Renal cortical epithelial cell (primary cell): ENCODE measurements around the gene USP37. TPM values are rescaled to one million over a fixed set of nuclear protein-coding genes. Genes with fewer than 3 reads are reported as not detected.
A peak's percentile ranks its signal among the peaks of the same experiment; 100 is the strongest.
"Not testable (repeated sequence)": the region's sequence is repeated elsewhere in the genome, so short reads cannot be mapped to it uniquely, and the experiment has no call there.

ENCODE experiments used
- DNase-seq: peaks from one replicate; pipeline ENCODE4 v3.0.0-alpha.2; 2011; ENCODE audit warnings: low read depth
- total RNA-seq: library from RNA; depleted of rRNA; stranded (reverse); fragments of >200 nt; gene quantifications from 2 replicates; pipeline ENCODE4 v1.2.3, GENCODE V29; 2014

Gene USP37
- total RNA-seq, 1 donor from 2014 or later: 12.2 TPM

DNA sequence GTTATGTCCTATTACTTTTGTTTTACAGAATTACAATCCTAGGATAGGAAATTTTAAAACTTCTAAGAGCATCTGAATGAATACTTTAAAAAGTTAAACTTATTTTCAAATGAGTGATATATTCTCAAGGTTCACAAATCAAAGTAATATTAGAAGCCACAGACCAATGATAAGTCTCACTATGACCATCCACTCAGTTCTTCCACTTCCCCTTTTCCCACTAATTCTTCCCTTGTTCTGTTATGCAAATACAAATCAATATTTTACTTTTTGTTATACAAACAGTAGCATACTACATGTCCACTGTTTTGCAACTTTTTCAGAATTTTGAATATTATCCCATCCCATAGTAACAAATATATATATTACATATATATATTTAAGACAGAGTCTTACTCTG is 20.2 kb downstream of the USP37 start:
- DNase-seq: no peak

DNA sequence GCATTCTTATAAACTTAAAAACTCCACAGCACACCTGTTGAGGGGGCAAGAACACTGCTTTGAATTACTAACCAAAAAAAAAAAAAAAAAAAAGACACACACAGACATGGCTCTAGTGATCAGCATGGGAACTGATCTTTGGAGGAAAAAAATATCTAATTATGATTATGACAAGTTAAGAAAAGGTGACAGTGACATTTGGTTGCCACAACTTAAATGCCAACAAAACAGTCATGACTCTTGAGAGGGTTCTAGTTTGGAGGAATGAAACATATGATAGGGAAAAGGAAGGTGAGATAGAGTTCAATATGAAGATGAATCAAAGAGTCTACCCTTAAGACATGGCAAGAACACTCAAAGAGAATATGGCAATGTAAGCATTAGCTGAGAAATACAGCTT is 20.6 kb downstream of the USP37 start:
- no peak for DNase-seq

DNA sequence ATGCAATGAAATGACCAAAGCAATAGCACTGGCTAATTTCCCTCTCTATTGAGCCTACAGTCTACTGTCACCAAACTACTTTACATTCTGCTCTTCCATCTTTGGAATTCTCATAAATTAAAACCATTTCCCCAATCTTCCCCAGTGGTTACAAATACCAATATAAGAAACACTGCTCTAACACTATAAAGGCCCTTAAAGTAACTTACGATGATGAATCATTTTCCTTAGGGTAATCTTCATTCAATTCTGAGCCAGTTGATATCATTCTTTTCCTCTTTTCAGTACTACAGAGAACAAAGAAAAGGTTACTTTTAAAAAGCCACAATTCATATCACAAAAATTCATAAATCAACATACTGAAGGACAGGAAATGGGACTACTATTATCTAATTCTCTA is 22.1 kb downstream of the USP37 start:
- no peak for DNase-seq

DNA sequence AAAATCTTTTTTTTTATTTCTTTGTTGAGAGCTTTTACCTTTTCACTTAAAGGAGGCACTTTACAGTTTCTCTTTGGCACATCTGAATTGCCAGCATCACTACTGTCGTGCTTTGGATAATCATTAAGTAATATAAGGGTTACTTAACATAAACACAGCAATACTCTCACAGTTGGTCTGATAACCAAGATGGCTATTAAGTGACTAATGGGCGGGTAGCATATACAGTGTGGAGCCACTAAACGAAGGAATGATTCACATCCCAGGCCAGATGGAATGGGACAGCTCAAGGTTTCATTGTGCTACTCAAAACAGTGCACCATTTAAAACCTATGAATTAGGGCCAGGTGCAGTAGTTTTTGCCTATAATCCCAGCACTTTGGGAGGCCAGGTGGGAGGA is 28.1 kb downstream of the USP37 start:
- no peak for DNase-seq

GRCh38 chr2:218536804-218537494 is 31.2 kb downstream of the USP37 start:
- DNase-seq: peak; percentile 48

DNA sequence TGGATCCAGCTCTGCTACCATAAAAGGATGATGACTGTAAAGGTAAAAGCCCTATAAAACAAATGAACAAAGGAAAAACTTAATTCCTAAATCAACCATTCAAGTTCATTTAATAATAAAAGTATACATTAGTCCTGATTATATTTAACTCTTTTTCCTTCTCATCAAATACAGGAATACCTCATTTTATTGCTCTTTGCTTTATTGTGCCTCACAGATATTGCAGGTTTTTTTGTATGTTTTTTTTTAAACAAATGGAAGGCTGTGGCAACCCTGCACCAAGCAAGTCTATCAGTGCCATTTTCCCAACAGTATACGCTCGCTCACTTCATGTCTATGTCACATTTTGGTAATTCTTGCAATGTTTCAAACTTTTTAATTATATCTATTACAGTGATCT is 38.2 kb downstream of the USP37 start:
- no peak for DNase-seq

- DNase-seq: not testable (repeated sequence)
Observed at GRCh38 chr2:218528409-218528808, 39.7 kb downstream of the USP37 start.

DNA sequence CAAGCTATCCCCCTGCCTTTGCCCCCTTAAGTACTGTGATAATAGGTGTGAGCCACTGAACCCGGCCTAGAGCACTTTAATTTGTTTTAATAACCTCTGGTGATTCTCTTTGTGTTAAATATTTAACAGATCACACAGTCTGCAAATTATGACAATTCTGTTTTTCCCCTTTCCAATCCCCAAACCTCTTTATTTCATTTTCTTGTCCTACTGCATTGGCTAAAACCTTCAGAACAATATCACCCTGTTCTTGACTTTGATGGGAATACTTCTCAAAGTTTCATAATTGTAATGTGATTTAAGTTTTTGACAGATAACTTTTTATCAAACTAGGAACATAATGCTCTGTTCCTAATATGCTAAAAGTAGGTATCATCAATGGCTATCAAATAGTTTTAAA is 44.5 kb downstream of the USP37 start:
- no peak for DNase-seq

- no peak for DNase-seq
Observed at GRCh38 chr2:218518876-218519275, 49.3 kb downstream of the USP37 start.

DNA sequence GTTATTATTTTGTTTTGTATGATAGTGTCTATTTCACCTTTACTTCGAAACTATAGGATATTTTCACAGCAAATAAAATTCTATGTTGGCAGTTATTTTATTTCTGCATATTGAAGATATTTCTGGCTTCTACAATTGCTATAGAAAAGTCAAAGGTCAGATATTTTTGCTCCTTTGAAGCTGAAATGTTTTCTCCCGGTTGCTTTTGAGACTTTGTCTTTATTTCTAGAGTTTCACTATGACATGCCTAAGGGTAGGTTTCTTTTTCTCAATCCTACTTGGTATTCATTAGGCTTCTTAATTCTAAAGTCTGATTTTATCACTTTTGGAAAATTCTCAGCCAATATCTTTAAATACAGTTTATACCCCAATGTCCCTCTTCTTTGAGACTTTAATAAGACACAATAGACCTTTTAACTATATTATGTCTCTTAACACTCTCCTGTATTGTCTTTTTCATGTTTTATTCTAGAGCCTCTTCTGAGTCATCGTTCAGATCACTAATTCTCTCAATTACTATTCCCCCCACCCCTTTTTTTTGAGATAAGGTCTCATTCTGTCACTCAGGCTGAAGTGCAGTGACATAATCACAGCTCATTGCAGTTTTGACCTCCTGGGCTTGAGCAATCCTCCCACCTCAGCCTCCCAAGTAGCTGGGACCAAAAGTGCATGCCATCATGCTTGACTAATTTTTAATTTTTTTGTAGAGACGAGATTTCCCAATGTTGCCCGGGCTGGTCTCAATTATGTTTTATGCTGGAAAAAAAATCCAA is 50.5 kb downstream of the USP37 start:
- DNase-seq: peak; percentile 15

- DNase-seq: no peak
Observed at GRCh38 chr2:218516614-218517013, 51.5 kb downstream of the USP37 start.

DNA sequence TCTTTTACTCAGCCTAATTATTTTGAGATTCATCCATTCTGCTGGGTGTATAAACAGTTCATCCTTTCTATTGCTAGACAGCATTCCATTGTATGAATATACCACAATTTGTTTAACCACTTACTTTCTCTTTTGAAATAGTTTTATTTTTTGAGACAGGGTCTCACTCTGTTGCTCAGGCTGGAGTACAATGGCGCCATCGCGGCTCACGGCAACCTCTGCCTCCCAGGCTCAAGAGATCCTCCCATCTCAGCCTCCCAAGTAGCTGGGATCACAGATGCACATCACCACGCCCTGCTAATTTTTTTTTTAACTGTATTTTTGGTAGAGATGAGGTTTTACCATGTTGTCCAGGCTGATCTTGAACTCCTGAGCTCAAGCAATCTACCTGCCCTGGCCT is 54.5 kb downstream of the USP37 start:
- no peak for DNase-seq

DNA sequence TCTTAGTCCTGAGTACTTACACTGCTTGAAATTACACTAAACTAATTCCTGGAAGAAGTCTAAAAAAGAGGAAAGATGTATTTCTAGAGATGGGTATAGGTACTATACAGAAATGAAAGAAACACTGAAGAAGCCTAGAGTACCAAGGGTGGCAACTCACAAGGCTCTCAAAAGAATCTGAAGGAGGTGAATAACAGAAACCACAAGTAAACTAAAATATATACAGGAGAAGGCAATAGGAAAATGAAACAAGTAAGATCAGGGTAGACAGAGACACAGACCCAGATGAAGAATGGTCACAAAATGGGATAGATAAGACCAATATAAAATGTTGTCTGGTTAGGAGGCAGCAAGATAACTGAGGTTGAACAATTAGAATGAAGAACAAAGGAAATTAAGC is 59.9 kb downstream of the USP37 start:
- no peak for DNase-seq

GRCh38 chr2:218505754-218506371 is 62.3 kb downstream of the USP37 start:
- no peak for DNase-seq

- DNase-seq: peak; percentile 50
Observed at GRCh38 chr2:218501665-218502064, 66.5 kb downstream of the USP37 start.

DNA sequence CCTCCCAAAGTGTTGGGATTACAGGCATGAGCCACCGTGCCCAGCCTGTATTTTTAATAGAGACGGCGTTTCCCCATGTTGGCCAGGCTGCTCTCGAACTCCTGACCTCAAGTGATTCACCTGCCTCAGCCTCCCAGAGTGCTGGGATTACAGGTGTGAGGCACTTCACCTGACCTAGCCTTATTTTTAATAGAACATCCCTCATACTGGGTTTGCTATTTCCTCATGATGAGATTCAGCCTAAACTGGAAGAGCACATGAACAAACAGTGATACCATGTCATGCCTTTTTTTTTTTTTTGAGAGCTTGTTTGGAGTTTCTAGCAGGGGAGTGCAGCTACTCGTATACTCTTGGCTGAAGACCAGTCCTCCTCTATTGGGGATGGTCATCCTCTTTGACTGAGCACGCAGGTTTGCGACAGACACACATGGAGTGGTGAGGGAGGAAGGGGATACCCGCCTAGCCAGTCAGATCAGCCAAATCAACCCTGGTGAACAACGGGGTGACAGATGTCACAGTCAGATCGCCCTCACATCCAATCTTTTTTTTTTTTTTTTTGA is 67.6 kb downstream of the USP37 start:
- no peak for DNase-seq

DNA sequence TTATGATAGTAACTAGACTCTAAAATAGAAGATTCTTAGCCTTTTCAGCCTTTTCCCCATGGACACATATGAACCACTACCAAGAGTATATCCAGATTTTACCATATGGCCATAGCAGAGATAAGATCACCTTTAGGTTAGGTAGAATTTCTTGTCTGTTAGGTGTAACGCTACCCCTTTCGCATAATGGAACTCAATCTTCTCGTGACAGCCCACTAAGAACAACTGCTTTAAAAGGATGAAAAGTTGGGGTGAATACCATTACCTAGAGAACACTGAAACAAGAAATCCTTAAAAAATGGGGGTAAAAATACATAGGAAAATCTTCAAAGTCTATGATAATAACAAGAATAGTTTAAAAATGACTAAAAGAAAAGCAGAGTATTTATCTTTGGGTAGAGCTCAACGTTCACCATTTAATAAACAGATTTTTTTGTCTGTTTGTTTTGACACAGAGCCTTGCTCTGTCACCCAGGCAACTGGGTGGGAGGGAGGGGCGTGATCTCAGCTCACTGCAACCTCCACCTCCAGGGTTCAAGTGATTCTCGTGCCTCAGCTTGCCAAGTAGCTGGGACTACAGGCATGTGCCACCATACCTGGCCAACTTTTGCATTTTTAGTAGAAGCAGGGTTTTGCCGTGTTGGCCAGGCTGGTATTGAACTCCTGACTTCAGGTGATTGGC is 82.0 kb downstream of the USP37 start:
- no peak for DNase-seq

GRCh38 chr2:218482651-218483050 is 85.5 kb downstream of the USP37 start:
- DNase-seq: no peak

GRCh38 chr2:218479595-218479994 is 88.6 kb downstream of the USP37 start:
- DNase-seq: no peak

- peak; percentile 78 for DNase-seq
Observed at GRCh38 chr2:218478544-218478943, 89.6 kb downstream of the USP37 start.

GRCh38 chr2:218477247-218477646 is 90.9 kb downstream of the USP37 start:
- DNase-seq: no peak

DNA sequence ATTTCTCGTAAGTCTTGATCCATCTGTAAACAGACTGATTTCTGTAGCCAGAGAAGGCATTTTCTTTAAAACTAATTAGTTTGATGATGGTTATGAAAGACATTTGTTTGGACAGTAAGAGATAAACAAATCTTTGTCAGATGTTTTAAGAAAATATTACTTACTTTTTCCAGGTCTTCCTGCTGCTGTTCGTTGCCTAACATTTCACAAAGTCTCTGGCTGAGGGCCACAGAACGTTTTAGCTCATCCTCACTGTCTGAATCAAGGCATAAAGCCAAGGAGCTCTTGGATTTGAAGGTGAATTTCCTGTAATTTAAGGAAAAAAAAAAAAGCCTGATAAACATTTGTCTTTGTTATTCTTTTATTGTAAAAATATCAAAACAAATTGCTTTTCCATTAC is 91.5 kb downstream of the USP37 start:
- DNase-seq: no peak
